ENCODE results near the gene NR1D1.
A peak's percentile ranks its signal among the peaks of the same experiment; 100 is the strongest.

NR1D1 gene

GRCh38 chr17:40112718-40113109, 12.3 kb upstream of the NR1D1 start:
- TF ChIP-seq BACH2 (CRISPR knock-in tag; IDR thresholded peaks at IDR 0.05; ENCODE audit: borderline replicate concordance) (no peak), ZFP30 (CRISPR knock-in tag; IDR thresholded peaks at IDR 0.05) (no peak), CSRNP3 (CRISPR knock-in tag; IDR thresholded peaks at IDR 0.05) (no peak), ZNF8 (CRISPR knock-in tag; IDR thresholded peaks at IDR 0.05) (no peak)
- no peak for ATAC-seq

- no peak for TF ChIP-seq CREB5 (CRISPR knock-in tag; IDR thresholded peaks at IDR 0.05; ENCODE audit: low read depth)
- TF ChIP-seq TCF4 (CRISPR knock-in tag; IDR thresholded peaks at IDR 0.05; ENCODE audit: borderline replicate concordance): no peak
- TF ChIP-seq ESRRG (CRISPR knock-in tag; IDR thresholded peaks at IDR 0.05): no peak
- no peak for TF ChIP-seq ZFP30 (CRISPR knock-in tag; IDR thresholded peaks at IDR 0.05)
- no peak for TF ChIP-seq CSDC2 (CRISPR knock-in tag; IDR thresholded peaks at IDR 0.05)
- TF ChIP-seq ZNF565 (CRISPR knock-in tag; conservative IDR thresholded peaks at IDR 0.05; ENCODE audit: low read depth): no peak
- no peak for TF ChIP-seq CSRNP3 (CRISPR knock-in tag; IDR thresholded peaks at IDR 0.05)
- no peak for TF ChIP-seq PPARA (CRISPR knock-in tag; IDR thresholded peaks at IDR 0.05; ENCODE audit: borderline replicate concordance)
- TF ChIP-seq RARB (CRISPR knock-in tag; IDR thresholded peaks at IDR 0.05): no peak
- TF ChIP-seq POU6F1 (CRISPR knock-in tag; IDR thresholded peaks at IDR 0.05; ENCODE audit: borderline replicate concordance, low read depth): no peak
- no peak for TF ChIP-seq GLIS3 (CRISPR knock-in tag; IDR thresholded peaks at IDR 0.05)
- TF ChIP-seq ZNF8 (CRISPR knock-in tag; IDR thresholded peaks at IDR 0.05): no peak
- no peak for TF ChIP-seq ZFP3 (CRISPR knock-in tag; IDR thresholded peaks at IDR 0.05)
- no peak for TF ChIP-seq ZC3H10 (CRISPR knock-in tag; IDR thresholded peaks at IDR 0.05)
- TF ChIP-seq ISL1 (CRISPR knock-in tag; IDR thresholded peaks at IDR 0.05): no peak
- ATAC-seq: no peak
Observed at GRCh38 chr17:40112191-40112711, 11.9 kb upstream of the NR1D1 start.

- peak; percentile 80 for ATAC-seq
- TF ChIP-seq TOX (CRISPR knock-in tag; IDR thresholded peaks at IDR 0.05; ENCODE audit: borderline replicate concordance) (no peak), TSHZ2 (CRISPR knock-in tag; IDR thresholded peaks at IDR 0.05) (no peak), PATZ1 (CRISPR knock-in tag; IDR thresholded peaks at IDR 0.05; ENCODE audit: borderline replicate concordance) (no peak; the same call in 1 of the 2 replicates), SNAI2 (CRISPR knock-in tag; IDR thresholded peaks at IDR 0.05) (no peak), ZNF70 (CRISPR knock-in tag; IDR thresholded peaks at IDR 0.05) (no peak), CSDC2 (CRISPR knock-in tag; IDR thresholded peaks at IDR 0.05) (no peak), ZNF8 (CRISPR knock-in tag; IDR thresholded peaks at IDR 0.05) (no peak), RARB (CRISPR knock-in tag; IDR thresholded peaks at IDR 0.05) (no peak), CSRNP3 (CRISPR knock-in tag; IDR thresholded peaks at IDR 0.05) (no peak), POU6F1 (CRISPR knock-in tag; IDR thresholded peaks at IDR 0.05; ENCODE audit: borderline replicate concordance, low read depth) (no peak), GLIS3 (CRISPR knock-in tag; IDR thresholded peaks at IDR 0.05) (no peak), ZFP3 (CRISPR knock-in tag; IDR thresholded peaks at IDR 0.05) (no peak), ESRRG (CRISPR knock-in tag; IDR thresholded peaks at IDR 0.05) (no peak), ZFP30 (CRISPR knock-in tag; IDR thresholded peaks at IDR 0.05) (no peak), BACH2 (CRISPR knock-in tag; IDR thresholded peaks at IDR 0.05; ENCODE audit: borderline replicate concordance) (no peak)
Observed at GRCh38 chr17:40111221-40112128, 11.1 kb upstream of the NR1D1 start.
